Transverse colon (tissue), 3 donors: Measurements from ENCODE around the gene MET.

Experiments
- EP300 ChIP-seq: sonication (generic); formaldehyde crosslinking; IDR thresholded peaks from one replicate; pipeline ENCODE4 v1.6.1; 2017; ENCODE audit warnings: antibody characterized with exemption, low read depth
- POLR2A ChIP-seq: fragments of 450-650 bp; IDR thresholded peaks from one replicate; pipeline ENCODE4 v1.6.1; 2016; ENCODE audit warnings: antibody characterized with exemption, mild to moderate bottlenecking, moderate library complexity
- TF ChIP-seq, protein P1 (sequence below), 5 experiments: fragments of 200-600 bp in 3 of 5; fragments of 450-650 bp in 2 of 5; sonication (generic) in 3 of 5; IDR thresholded peaks; 1 replicate in 2 of 5; 2 replicates in 3 of 5; pipeline ENCODE4 v1.5.1; 2016 to 2017; ENCODE audit warnings: antibody characterized with exemption in 5 of 5, inconsistent platforms in 3 of 5, mild to moderate bottlenecking in 2 of 5, moderate library complexity in 1 of 5

DNA sequence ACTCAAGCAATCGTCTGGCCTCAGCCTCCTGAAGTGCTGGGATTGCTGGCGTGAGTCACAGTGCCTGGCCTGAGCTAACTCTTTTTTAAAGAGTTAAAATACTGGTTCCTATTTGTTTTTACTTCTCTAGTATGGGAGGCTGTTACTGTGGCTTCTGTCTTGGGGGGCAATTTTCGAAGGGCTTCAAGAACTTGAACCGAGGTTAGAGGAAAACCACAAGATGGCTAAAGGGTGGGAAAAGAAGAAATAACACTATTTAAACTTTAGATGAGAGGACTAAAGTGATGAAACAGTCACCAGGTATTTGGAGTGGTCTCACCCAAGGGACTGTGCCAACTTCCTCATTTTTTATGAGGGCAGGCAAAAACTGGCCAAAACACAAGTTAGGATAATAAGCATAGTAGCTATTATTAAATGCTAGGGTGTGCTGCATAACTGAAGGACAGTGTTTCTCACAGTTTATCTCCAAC is 17.8 kb downstream of the MET start:
- no peak for TF ChIP-seq EP300
- TF ChIP-seq, protein P1, sequence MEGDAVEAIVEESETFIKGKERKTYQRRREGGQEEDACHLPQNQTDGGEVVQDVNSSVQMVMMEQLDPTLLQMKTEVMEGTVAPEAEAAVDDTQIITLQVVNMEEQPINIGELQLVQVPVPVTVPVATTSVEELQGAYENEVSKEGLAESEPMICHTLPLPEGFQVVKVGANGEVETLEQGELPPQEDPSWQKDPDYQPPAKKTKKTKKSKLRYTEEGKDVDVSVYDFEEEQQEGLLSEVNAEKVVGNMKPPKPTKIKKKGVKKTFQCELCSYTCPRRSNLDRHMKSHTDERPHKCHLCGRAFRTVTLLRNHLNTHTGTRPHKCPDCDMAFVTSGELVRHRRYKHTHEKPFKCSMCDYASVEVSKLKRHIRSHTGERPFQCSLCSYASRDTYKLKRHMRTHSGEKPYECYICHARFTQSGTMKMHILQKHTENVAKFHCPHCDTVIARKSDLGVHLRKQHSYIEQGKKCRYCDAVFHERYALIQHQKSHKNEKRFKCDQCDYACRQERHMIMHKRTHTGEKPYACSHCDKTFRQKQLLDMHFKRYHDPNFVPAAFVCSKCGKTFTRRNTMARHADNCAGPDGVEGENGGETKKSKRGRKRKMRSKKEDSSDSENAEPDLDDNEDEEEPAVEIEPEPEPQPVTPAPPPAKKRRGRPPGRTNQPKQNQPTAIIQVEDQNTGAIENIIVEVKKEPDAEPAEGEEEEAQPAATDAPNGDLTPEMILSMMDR (IDR thresholded peaks at IDR 0.05), result no peak
- no peak for TF ChIP-seq POLR2A
